PC-3 (cell line): Measurements from ENCODE around the gene GRIN1. TPM values are rescaled to one million over a fixed set of nuclear protein-coding genes. Genes with fewer than 3 reads are reported as not detected.

Source experiments
- ATAC-seq: fragments of 200-7000 bp; cut with Tn5 transposase; 2 replicates; pipeline ENCODE4 v1.9.1; 2020; ENCODE audit warnings: mild to moderate bottlenecking, moderate library complexity
- BruUV-seq: library from RNA; stranded (reverse); fragments of 400-500 nt; replicated peaks from 2 replicates; lab custom pipeline; 2021; lab: Mats Ljungman, UMichigan
- CTCF ChIA-PET: fragments of 300-600 bp; sonication (Branson Sonifier 250); formaldehyde crosslinking; loops from one replicate; lab custom pipeline; 2022; ENCODE audit warnings: antibody characterized with exemption; lab: Charles Lee
- POLR2A ChIA-PET: fragments of 300-600 bp; sonication (Branson Sonifier 250); formaldehyde crosslinking; loops from one replicate; lab custom pipeline; 2022; ENCODE audit warnings: antibody characterized with exemption; ENCODE audit not compliant: unreplicated experiment; lab: Charles Lee
- DNase-seq: peaks from one replicate; pipeline ENCODE4 v3.0.0-alpha.2; 2015
- H2AFZ ChIP-seq: fragments of 300-600 bp; sonication (generic); 2 replicates; pipeline ENCODE4 v1.6.0; 2016; ENCODE audit warnings: antibody characterized with exemption, low read length
- H3F3A ChIP-seq: fragments of 300-600 bp; sonication (generic); one replicate; pipeline ENCODE4 v1.6.0; 2017; ENCODE audit warnings: antibody characterized with exemption, low read length, control low read depth, mild to moderate bottlenecking; ENCODE audit not compliant: unreplicated experiment
- H3K27ac ChIP-seq: fragments of 300-600 bp; sonication (generic); 2 replicates; pipeline ENCODE4 v1.5.1; 2016; ENCODE audit warnings: mild to moderate bottlenecking, low read length
- H3K27me3 ChIP-seq: fragments of 300-600 bp; sonication (generic); 2 replicates; pipeline ENCODE4 v1.6.1; 2016; ENCODE audit warnings: low read length, mixed read lengths
- H3K36me3 ChIP-seq: fragments of 300-600 bp; sonication (generic); 2 replicates; pipeline ENCODE4 v1.6.1; 2016; ENCODE audit warnings: low read depth, mixed run types, low read length, mixed read lengths
- H3K4me1 ChIP-seq: fragments of 300-600 bp; sonication (generic); 2 replicates; pipeline ENCODE4 v1.5.1; 2016; ENCODE audit warnings: low read length; ENCODE audit not compliant: insufficient read depth
- H3K4me2 ChIP-seq: fragments of 300-600 bp; sonication (generic); 2 replicates; pipeline ENCODE4 v1.6.0; 2016; ENCODE audit warnings: low read length
- H3K4me3 ChIP-seq: fragments of 300-600 bp; sonication (generic); 2 replicates; pipeline ENCODE4 v1.5.1; 2016; ENCODE audit warnings: mild to moderate bottlenecking, low read length, mixed read lengths
- H3K79me2 ChIP-seq: fragments of 300-600 bp; sonication (generic); 2 replicates; pipeline ENCODE4 v1.6.1; 2017; ENCODE audit warnings: low read length, mixed read lengths
- H3K9ac ChIP-seq: fragments of 300-600 bp; sonication (generic); 2 replicates; pipeline ENCODE4 v1.6.0; 2016; ENCODE audit warnings: mild to moderate bottlenecking, low read length
- H3K9me2 ChIP-seq: fragments of 300-600 bp; sonication (generic); replicated peaks from 2 replicates; pipeline ENCODE4 v1.6.1; 2016; ENCODE audit warnings: mixed run types, low read length, mixed read lengths
- H3K9me3 ChIP-seq: fragments of 300-600 bp; sonication (generic); 2 replicates; pipeline ENCODE4 v1.6.1; 2016; ENCODE audit warnings: low read length, mixed read lengths
- H4K20me1 ChIP-seq: fragments of 300-600 bp; sonication (generic); 2 replicates; pipeline ENCODE4 v1.6.1; 2016; ENCODE audit warnings: low read length, mixed read lengths
- CTCF ChIP-seq: fragments of 300-600 bp; sonication (generic); conservative IDR thresholded peaks from 2 replicates; pipeline ENCODE4 v1.5.1; 2017; ENCODE audit warnings: antibody characterized with exemption, low read depth, mild to moderate bottlenecking, low read length
- EZH2 ChIP-seq: fragments of 300-600 bp; sonication (generic); IDR thresholded peaks from one replicate; pipeline ENCODE4 v1.6.1; 2017; ENCODE audit warnings: antibody characterized with exemption, mild to moderate bottlenecking, low read length; ENCODE audit not compliant: unreplicated experiment
- EZH2phosphoT487 ChIP-seq: fragments of 300-600 bp; sonication (generic); IDR thresholded peaks from 2 replicates; pipeline ENCODE4 v1.6.1; 2018; ENCODE audit warnings: mild to moderate bottlenecking, antibody characterized with exemption, low read length, borderline replicate concordance
- intact Hi-C: fragments of 100-400 bp; cut with micrococcal nuclease; formaldehyde crosslinking; loops from 2 replicates; pipeline ENCODE4 v1.9.0; 2023
- total RNA-seq: library from RNA; depleted of rRNA; stranded (reverse); fragments of >200 nt; gene quantifications from 2 replicates; pipeline ENCODE4 v1.2.3, GENCODE V29; 2014

GRIN1 gene
- total RNA-seq, 1 experiment from 2014 or later, result 0.11 TPM

- DNase-seq (no peak), ATAC-seq (no peak)
- no peaks in the 10 kb centered on the region for H3K4me1 ChIP-seq
- no peaks in the 10 kb centered on the region for H3K36me3 ChIP-seq
- ChIA-PET POLR2A (no interaction called here), CTCF (no interaction called here)
- no peaks in the 10 kb centered on the region for H3K9me3 ChIP-seq
- H3K27me3 ChIP-seq, result peaks cover 12% of the 10 kb centered on the region
- no peak overlapping the region for H3K27ac ChIP-seq
- no peak overlapping the region for H3K4me3 ChIP-seq
- H4K20me1 ChIP-seq, result no peaks in the 10 kb centered on the region
- H3K4me2 ChIP-seq, result no peak overlapping the region
- no peaks in the 10 kb centered on the region for H3F3A ChIP-seq
- intact Hi-C loops, result no loop called here
- TF ChIP-seq EZH2, result no peak
- no peak for TF ChIP-seq EZH2phosphoT487
- TF ChIP-seq CTCF, result no peak
- H3K79me2 ChIP-seq, result no peaks in the 10 kb centered on the region
- no peaks in the 10 kb centered on the region for H3K9me2 ChIP-seq
- no peak overlapping the region for H2AFZ ChIP-seq
- no TSS peak for BruUV-seq
- H3K9ac ChIP-seq, result no peak overlapping the region
Measured at GRCh38 chr9:137166380-137167229, 27.7 kb downstream of the GRIN1 start.

GRCh38 chr9:137167277-137167746 is 28.4 kb downstream of the GRIN1 start:
- no peak overlapping the region for H3K27ac ChIP-seq
- H3F3A ChIP-seq, result no peaks in the 10 kb centered on the region
- H4K20me1 ChIP-seq, result no peaks in the 10 kb centered on the region
- no peak overlapping the region for H3K9ac ChIP-seq
- H3K79me2 ChIP-seq, result no peaks in the 10 kb centered on the region
- no peak for TF ChIP-seq EZH2phosphoT487
- no peak for TF ChIP-seq EZH2
- TF ChIP-seq CTCF, result no peak
- peak overlapping the region; percentile 84 for H3K4me2 ChIP-seq
- H3K4me1 ChIP-seq, result no peaks in the 10 kb centered on the region
- H3K36me3 ChIP-seq, result no peaks in the 10 kb centered on the region
- ATAC-seq (no peak), DNase-seq (no peak)
- no peak overlapping the region for H3K4me3 ChIP-seq
- CTCF ChIA-PET, result no interaction called here
- peaks cover 12% of the 10 kb centered on the region for H3K27me3 ChIP-seq
- POLR2A ChIA-PET, result no interaction called here
- BruUV-seq, result no TSS peak
- intact Hi-C loops, result no loop called here
- no peaks in the 10 kb centered on the region for H3K9me3 ChIP-seq
- H2AFZ ChIP-seq, result no peak overlapping the region
- H3K9me2 ChIP-seq, result no peaks in the 10 kb centered on the region
